Neuronal stem cell (in vitro differentiated cells): Measurements from ENCODE around the gene TAS1R3.

ENCODE experiments used
- DNase-seq: peaks from one replicate; pipeline ENCODE4 v3.0.0-alpha.2; 2013; ENCODE audit warnings: low spot score
- H2AFZ ChIP-seq: one replicate; pipeline ENCODE4 v1.6.1; 2013; ENCODE audit warnings: mild to moderate bottlenecking, low read length, inconsistent platforms
- H2AK5ac ChIP-seq: 2 replicates; pipeline ENCODE4 v1.6.1; 2013; ENCODE audit warnings: low read depth, mild to moderate bottlenecking, inconsistent platforms, low read length, moderate library complexity, mixed read lengths
- H2BK120ac ChIP-seq: 2 replicates; pipeline ENCODE4 v1.6.1; 2013; ENCODE audit warnings: low read depth, mild to moderate bottlenecking, inconsistent platforms, low read length, moderate library complexity, mixed read lengths
- H2BK12ac ChIP-seq: one replicate; pipeline ENCODE4 v1.6.1; 2013; ENCODE audit warnings: low read length, inconsistent platforms
- H2BK15ac ChIP-seq: 2 replicates; pipeline ENCODE4 v1.6.1; 2013; ENCODE audit warnings: mild to moderate bottlenecking, low read length, inconsistent platforms, mixed read lengths
- H2BK5ac ChIP-seq: one replicate; pipeline ENCODE4 v1.6.1; 2013; ENCODE audit warnings: inconsistent platforms, mild to moderate bottlenecking, low read length, moderate library complexity
- H3K14ac ChIP-seq: one replicate; pipeline ENCODE4 v1.6.1; 2013; ENCODE audit warnings: low read length, inconsistent platforms
- H3K18ac ChIP-seq: 2 replicates; pipeline ENCODE4 v1.6.1; 2013; ENCODE audit warnings: low read length, inconsistent platforms
- H3K23ac ChIP-seq: 2 replicates; pipeline ENCODE4 v1.6.1; 2013; ENCODE audit warnings: low read depth, mild to moderate bottlenecking, mixed read lengths, low read length, inconsistent platforms; ENCODE audit not compliant: poor library complexity
- H3K27ac ChIP-seq: replicated peaks from 3 replicates; pipeline ENCODE4 v1.5.1; 2013; ENCODE audit warnings: low read length, inconsistent platforms
- H3K27me3 ChIP-seq, 3 experiments: 2 replicates each; pipeline ENCODE4 v1.6.1; 2013; ENCODE audit warnings: low read length in 3 of 3, mild to moderate bottlenecking in 2 of 3, inconsistent platforms in 1 of 3, low read depth in 1 of 3, mixed read lengths in 1 of 3, moderate library complexity in 1 of 3; ENCODE audit not compliant: control insufficient read depth in 3 of 3, insufficient read depth in 3 of 3
- H3K36me3 ChIP-seq, 2 donors: replicated peaks in 1 of 2; 2 replicates each; pipeline ENCODE4 v1.6.1; 2013; ENCODE audit warnings: low read length in 2 of 2; ENCODE audit not compliant: control insufficient read depth in 2 of 2, insufficient read depth in 2 of 2
- H3K4ac ChIP-seq: 2 replicates; pipeline ENCODE4 v1.6.1; 2013; ENCODE audit warnings: inconsistent platforms, mild to moderate bottlenecking, low read length, moderate library complexity
- H3K4me1 ChIP-seq, 2 donors: 1 replicate in 1 of 2; 2 replicates in 1 of 2; pipeline ENCODE4 v1.6.1; 2013; ENCODE audit warnings: low read length in 2 of 2, low read depth in 1 of 2; ENCODE audit not compliant: control insufficient read depth in 2 of 2, insufficient read depth in 1 of 2
- H3K4me2 ChIP-seq: one replicate; pipeline ENCODE4 v1.6.1; 2013; ENCODE audit warnings: mild to moderate bottlenecking, low read length, inconsistent platforms; ENCODE audit not compliant: insufficient read depth, poor library complexity, severe bottlenecking
- H3K4me3 ChIP-seq, 2 donors: 2 replicates each; pipeline ENCODE4 v1.5.1; 2013; ENCODE audit warnings: low read length in 2 of 2, mild to moderate bottlenecking in 2 of 2, inconsistent platforms in 1 of 2, moderate library complexity in 1 of 2
- H3K79me1 ChIP-seq: one replicate; pipeline ENCODE4 v1.6.1; 2013; ENCODE audit warnings: low read depth, mild to moderate bottlenecking, inconsistent platforms, low read length, moderate library complexity
- H3K9ac ChIP-seq: one replicate; pipeline ENCODE4 v1.6.1; 2013; ENCODE audit warnings: mild to moderate bottlenecking, low read depth, low read length, inconsistent platforms; ENCODE audit not compliant: poor library complexity
- H3K9me3 ChIP-seq, 2 donors: replicated peaks in 1 of 2; 2 replicates each; pipeline versions ENCODE3 to v1.6.1; 2013; ENCODE audit warnings: low read length in 2 of 2, mild to moderate bottlenecking in 2 of 2, inconsistent platforms in 1 of 2, low read depth in 1 of 2, mixed read lengths in 1 of 2, moderate library complexity in 1 of 2; ENCODE audit not compliant: control insufficient read depth in 2 of 2, insufficient read depth in 1 of 2
- H4K8ac ChIP-seq: one replicate; pipeline ENCODE4 v1.6.1; 2013; ENCODE audit warnings: low read depth, mild to moderate bottlenecking, inconsistent platforms, low read length, moderate library complexity
- H4K91ac ChIP-seq: one replicate; pipeline ENCODE4 v1.6.1; 2013; ENCODE audit warnings: low read length, low read depth, mild to moderate bottlenecking, inconsistent platforms; ENCODE audit not compliant: poor library complexity
- WGBS, 2 donors: extraction: QIAGEN DNeasy Blood & Tissue Kit; methylation state at CpG; one replicate each; pipeline ENCODE4 v1.1.7; 2013; ENCODE audit warnings: missing lambda C conversion rate in 2 of 2, mixed read lengths in 1 of 2; ENCODE audit not compliant: insufficient read length in 2 of 2, insufficient replicate concordance in 1 of 2; ENCODE audit errors: extremely low coverage in 2 of 2; 5-methylcytosine and 5-hydroxymethylcytosine counted together

TAS1R3 gene

GRCh38 chr1:1310109-1310385 lies 21.0 kb upstream of the TAS1R3 start:
- H3K23ac ChIP-seq = peak overlapping the region; percentile 96
- no peak overlapping the region for H3K14ac ChIP-seq
- H2AK5ac ChIP-seq = no peak overlapping the region
- no peak overlapping the region for H4K91ac ChIP-seq
- no peak overlapping the region for H2BK120ac ChIP-seq
- peaks cover 0 to 2% (median 0%) of the 10 kb centered on the region in 3 experiments for H3K27me3 ChIP-seq
- no peak overlapping the region for H2AFZ ChIP-seq
- H3K27ac ChIP-seq = no peak overlapping the region
- DNase-seq = no peak
- no peaks in the 10 kb centered on the region for H3K9me3 ChIP-seq
- no peak overlapping the region for H3K18ac ChIP-seq
- H3K4me1 ChIP-seq = peaks cover 29% of the 10 kb centered on the region in 2 donors
- no peak overlapping the region for H2BK5ac ChIP-seq
- H3K4me3 ChIP-seq = peak overlapping the region in 1 of 2 donors; percentile 5
- no CpG with 5 or more reads among the region's 3 CpGs for WGBS, 2 donors
- no peak overlapping the region for H3K4me2 ChIP-seq
- peaks cover 24% of the 10 kb centered on the region for H3K79me1 ChIP-seq
- H4K8ac ChIP-seq = no peak overlapping the region
- no peak overlapping the region for H3K9ac ChIP-seq
- no peak overlapping the region for H3K4ac ChIP-seq
- H3K36me3 ChIP-seq = peaks cover 45 to 58% of the 10 kb centered on the region in 2 donors
- no peak overlapping the region for H2BK15ac ChIP-seq
- no peak overlapping the region for H2BK12ac ChIP-seq

- Histone ChIP-seq H3K4ac (no peak overlapping the region), H3K4me1 (peaks cover 24 to 27% of the 10 kb centered on the region in 2 donors), H3K9ac (no peak overlapping the region), H2AK5ac (no peak overlapping the region), H2BK12ac (no peak overlapping the region), H3K36me3 (peaks cover 47 to 62% of the 10 kb centered on the region in 2 donors), H3K4me3 (no peak overlapping the region), H2BK5ac (no peak overlapping the region), H3K14ac (no peak overlapping the region), H3K27me3 (peaks cover 0 to 2% (median 0%) of the 10 kb centered on the region in 3 experiments), H3K9me3 (no peaks in the 10 kb centered on the region), H3K27ac (no peak overlapping the region), H2BK15ac (no peak overlapping the region), H3K23ac (peak overlapping the region; percentile 96), H3K4me2 (no peak overlapping the region), H2BK120ac (no peak overlapping the region), H4K91ac (no peak overlapping the region), H4K8ac (no peak overlapping the region), H3K18ac (no peak overlapping the region), H2AFZ (no peak overlapping the region), H3K79me1 (peaks cover 26% of the 10 kb centered on the region)
- no peak for DNase-seq
- WGBS, 2 donors = no CpG with 5 or more reads among the region's 21 CpGs
Measured at GRCh38 chr1:1310476-1311053, 20.5 kb upstream of the TAS1R3 start.

GRCh38 chr1:1311107-1312104 lies 19.7 kb upstream of the TAS1R3 start:
- H3K4ac ChIP-seq = no peak overlapping the region
- no peak overlapping the region for H3K4me2 ChIP-seq
- no CpG with 5 or more reads among the region's 22 CpGs for WGBS, 2 donors
- H3K9me3 ChIP-seq = no peaks in the 10 kb centered on the region
- no peak for DNase-seq
- H2BK12ac ChIP-seq = peak overlapping the region; percentile 41
- no peak overlapping the region for H4K91ac ChIP-seq
- no peak overlapping the region for H2BK15ac ChIP-seq
- H2AK5ac ChIP-seq = no peak overlapping the region
- peaks cover 0 to 2% (median 0%) of the 10 kb centered on the region in 3 experiments for H3K27me3 ChIP-seq
- H4K8ac ChIP-seq = no peak overlapping the region
- no peak overlapping the region for H3K27ac ChIP-seq
- H3K79me1 ChIP-seq = peaks cover 27% of the 10 kb centered on the region
- H3K36me3 ChIP-seq = peaks cover 47 to 69% of the 10 kb centered on the region in 2 donors
- no peak overlapping the region for H2BK120ac ChIP-seq
- peak overlapping the region; percentile 60 for H3K9ac ChIP-seq
- H3K14ac ChIP-seq = no peak overlapping the region
- no peak overlapping the region for H3K23ac ChIP-seq
- H2BK5ac ChIP-seq = no peak overlapping the region
- H3K18ac ChIP-seq = no peak overlapping the region
- peaks cover 16 to 24% of the 10 kb centered on the region in 2 donors for H3K4me1 ChIP-seq
- no peak overlapping the region for H2AFZ ChIP-seq
- no peak overlapping the region for H3K4me3 ChIP-seq
